HT-29 (cell line): ENCODE data around the gene CREBBP. TPM values are rescaled to one million over a fixed set of nuclear protein-coding genes. Genes with fewer than 3 reads are reported as not detected.

Source experiments
- DNase-seq: peaks from one replicate; pipeline ENCODE4 v3.0.0-alpha.2; 2015; ENCODE audit warnings: low spot score
- total RNA-seq: library from RNA; depleted of rRNA; stranded (reverse); fragments of >200 nt; shearing (Covaris generic); gene quantifications from 2 replicates; pipeline ENCODE4 v1.2.3, GENCODE V29; 2014

The CREBBP gene
- total RNA-seq, 1 experiment from 2014 or later, result 25.8 TPM

DNA sequence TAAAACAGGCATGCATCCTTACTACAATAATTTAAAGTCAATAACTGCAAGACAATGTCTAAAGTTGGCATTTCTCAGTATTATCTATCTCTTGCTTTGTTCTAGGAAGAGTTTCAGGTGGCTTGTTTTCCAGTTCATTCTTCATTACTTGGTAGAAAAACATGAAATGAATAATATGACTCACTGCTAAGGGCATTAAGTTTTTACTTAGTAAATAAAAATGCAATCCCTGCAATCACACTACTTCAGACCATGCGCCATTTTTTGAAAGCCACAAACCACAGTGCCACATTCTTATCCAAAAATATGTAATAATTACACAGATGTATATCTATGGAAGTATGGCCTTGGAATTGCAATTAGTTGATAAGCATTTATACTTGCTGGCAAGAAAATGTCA, 55.4 kb downstream of the CREBBP start:
- DNase-seq, result no peak

DNA sequence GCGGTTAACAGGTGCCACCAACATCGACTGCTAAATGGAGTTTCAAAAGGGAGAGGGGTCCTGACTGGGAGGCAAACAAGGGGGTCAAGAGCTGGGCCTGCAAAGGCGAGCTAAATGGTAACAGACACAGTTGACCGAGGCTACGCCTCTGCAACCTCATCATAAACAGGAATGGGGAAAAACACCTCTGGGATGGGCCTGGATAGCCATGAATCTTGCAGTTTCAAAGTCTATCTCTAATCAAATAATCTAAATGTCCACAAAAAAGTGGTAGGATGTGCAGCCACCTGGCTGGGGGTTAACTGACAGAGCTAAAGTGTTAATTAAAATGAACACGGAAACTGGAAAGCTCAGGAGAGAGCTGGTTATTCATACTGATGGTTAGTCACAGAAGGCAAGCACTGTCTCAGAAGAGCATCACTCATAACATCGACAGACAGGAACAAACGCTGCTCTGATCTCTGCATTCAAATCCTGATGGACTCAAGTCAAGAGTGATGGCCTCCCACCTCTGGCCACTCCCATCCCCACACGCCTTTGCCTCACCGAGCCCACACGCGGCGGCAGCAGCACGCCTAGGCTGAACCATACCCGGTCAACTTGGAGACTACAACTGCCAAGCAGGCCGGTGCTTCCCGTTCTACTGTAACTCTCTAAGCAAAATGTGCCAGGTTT, 56.3 kb downstream of the CREBBP start:
- DNase-seq, result no peak

- DNase-seq, result no peak
Observed at GRCh38 chr16:3823427-3823826, 57.1 kb downstream of the CREBBP start.

- no peak for DNase-seq
Observed at GRCh38 chr16:3822366-3823045, 58.0 kb downstream of the CREBBP start.

GRCh38 chr16:3821184-3821583, 59.3 kb downstream of the CREBBP start:
- no peak for DNase-seq

- peak; percentile 86 for DNase-seq
Observed at GRCh38 chr16:3819746-3820724, 60.5 kb downstream of the CREBBP start.

GRCh38 chr16:3819175-3819527, 61.4 kb downstream of the CREBBP start:
- DNase-seq, result no peak

DNA sequence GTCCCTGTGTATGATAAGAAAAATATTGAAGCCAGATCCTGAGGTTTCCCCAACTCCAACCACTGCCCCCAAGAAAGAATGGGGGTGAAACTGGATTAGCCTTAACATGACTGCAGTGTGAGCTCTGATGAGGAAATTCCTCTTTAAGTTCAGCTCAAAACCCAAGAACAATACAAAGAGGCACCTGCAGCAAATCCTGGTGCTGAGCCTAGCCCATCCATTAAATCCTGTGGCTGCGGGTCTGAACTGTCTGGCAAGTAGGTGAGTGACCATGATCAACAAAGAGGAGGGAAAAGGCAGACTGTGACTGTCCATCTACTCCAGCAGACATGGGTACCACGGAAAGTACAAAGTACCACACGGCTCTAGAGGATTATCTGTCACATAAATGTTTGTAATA, 64.2 kb downstream of the CREBBP start:
- DNase-seq, result no peak

GRCh38 chr16:3814755-3815154, 65.8 kb downstream of the CREBBP start:
- no peak for DNase-seq

DNA sequence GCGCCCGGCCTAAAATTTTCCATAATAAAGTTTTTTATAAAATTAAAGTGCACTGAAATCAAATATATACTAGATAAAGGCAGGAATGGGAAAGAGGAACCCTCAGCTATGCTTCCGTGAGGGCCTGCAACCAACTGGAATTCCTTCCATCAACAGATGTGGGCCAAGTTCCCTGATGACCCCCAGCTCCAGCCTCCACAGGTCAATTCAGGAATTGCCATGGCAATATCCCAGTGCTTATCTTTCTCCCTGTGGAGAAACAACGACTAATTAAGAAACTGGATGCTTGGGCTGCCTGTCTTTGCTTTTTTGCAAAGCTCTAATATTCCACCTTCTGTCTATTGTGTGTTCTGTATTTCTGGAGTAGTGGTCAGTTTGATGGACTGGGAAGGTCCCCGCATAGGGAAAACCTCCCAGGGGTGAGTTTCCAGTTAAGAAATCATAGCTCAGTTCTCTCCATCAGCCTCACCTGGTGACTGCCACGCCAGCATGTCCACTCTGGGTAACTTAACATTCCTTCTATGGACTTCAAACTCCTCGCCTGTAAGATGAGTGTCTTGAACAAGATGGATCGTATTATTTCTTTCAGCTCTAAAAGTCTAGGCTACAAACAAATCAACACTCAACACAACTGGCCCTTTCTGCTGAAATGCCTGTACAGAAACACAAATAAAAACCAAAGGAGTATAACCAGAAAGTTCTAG, 67.9 kb downstream of the CREBBP start:
- no peak for DNase-seq

DNA sequence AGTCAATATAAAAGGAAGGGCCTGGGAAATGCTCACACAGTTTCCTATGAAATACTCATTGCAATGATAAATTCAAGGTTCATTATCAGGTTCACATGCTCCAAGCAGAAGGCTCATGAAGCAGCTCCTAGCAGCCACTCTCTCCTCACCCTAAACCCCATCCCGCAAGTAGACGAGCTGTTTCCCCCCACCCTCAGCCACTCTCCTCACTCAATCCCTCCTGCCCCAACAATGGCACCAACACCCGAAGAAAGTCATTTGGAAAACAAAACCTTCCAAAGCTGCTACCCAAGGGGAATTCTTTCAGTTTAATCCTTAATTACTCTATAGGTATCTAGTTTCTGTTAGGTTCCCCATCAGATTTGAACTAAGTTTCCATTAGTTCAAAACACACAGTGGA, 69.7 kb downstream of the CREBBP start:
- no peak for DNase-seq

- no peak for DNase-seq
Observed at GRCh38 chr16:3810198-3810664, 70.3 kb downstream of the CREBBP start.

DNA sequence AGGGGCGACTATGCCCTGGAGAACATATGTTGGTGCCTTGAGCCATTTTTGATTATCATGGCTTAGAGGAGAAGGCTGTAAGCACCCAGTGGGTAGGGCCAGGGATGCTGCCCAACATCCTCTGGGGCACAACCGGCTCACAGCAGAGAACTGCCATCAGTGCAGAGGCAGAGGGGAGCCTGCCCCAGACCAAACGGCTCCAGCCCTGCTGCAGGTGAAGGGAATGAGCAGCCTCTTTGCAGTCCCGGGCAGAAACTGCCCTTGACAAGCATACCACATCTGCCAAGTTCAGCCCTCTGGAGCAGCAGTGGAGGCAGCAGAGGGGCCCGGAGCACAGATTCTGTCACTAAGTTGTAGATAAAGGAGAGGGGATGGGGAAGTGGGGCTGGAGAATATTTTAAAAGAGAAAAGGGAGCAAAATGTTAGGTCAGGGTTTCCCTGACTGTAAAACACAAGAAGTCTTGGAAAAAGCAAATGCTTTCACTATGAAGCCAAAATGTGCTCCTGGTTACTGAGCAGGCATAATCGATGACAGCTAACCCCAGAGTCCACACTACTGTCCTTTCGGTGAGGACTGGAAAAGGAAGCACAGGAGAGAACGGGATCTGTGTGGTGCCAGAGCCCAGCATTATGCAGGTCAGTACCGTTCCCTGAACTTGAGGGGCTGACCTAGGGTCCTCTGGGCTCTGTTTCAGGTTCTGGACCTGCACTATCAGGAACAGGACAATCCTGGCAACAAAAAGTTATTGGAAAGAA, 72.0 kb downstream of the CREBBP start:
- no peak for DNase-seq

DNA sequence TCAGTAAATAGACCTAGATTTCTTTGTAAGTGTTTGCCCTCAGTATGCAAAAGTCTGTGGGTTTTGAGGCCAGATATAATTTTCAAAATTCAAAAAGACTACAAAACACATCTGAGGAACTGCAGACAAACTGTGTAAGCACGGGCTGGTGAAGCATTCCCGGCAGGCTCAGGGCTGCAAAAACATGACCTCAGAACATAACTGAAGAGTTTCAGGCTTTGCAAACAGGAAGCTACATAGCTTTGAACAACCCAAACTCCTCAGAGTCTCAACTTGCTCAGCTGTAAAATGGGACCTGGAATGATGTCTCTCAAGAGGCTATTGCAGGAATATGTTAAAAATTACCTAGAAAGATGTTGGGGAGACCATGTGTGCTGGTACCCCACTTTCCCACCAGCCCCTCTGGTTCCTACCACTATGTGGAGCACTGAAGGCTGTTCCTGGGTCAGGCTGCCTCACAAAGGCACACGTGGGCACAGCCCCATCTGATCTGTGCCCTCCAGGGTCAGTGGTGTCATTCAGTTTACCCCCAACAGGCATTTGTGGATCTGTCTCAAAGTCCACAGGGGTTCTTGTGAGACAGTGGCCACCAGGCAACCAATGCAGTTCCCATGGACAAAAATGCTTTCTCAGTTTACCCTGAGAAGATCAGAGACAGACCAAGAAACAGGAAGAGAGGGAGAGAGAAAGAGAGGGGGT, 72.9 kb downstream of the CREBBP start:
- DNase-seq, result no peak

DNA sequence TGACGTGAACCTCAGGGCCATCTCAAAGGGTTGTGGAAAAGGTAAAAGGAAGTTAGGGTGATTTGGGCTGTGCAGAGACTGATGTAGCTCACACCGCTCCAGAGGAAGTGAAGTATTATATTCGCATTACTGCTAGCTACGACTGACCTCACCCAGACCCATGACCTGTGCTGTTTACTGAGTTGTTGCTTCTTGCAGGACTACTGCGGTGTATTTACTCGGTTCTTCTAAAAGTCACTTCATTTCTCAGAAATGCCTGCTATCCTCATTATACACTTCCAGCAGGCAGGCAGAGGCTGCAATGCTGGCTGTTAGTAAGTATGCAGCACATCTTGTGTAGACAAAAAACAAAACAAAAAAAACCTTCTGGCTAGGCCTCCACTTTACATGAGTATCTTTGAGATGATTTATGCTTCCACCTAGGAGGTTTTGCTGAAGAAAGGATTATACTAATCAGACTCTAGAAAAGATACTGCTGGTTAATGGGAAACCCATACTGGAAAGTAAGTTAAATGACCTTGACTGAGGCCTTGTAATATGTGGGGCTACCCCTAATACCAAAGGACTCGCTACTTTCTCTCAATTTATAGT, 76.0 kb downstream of the CREBBP start:
- no peak for DNase-seq

DNA sequence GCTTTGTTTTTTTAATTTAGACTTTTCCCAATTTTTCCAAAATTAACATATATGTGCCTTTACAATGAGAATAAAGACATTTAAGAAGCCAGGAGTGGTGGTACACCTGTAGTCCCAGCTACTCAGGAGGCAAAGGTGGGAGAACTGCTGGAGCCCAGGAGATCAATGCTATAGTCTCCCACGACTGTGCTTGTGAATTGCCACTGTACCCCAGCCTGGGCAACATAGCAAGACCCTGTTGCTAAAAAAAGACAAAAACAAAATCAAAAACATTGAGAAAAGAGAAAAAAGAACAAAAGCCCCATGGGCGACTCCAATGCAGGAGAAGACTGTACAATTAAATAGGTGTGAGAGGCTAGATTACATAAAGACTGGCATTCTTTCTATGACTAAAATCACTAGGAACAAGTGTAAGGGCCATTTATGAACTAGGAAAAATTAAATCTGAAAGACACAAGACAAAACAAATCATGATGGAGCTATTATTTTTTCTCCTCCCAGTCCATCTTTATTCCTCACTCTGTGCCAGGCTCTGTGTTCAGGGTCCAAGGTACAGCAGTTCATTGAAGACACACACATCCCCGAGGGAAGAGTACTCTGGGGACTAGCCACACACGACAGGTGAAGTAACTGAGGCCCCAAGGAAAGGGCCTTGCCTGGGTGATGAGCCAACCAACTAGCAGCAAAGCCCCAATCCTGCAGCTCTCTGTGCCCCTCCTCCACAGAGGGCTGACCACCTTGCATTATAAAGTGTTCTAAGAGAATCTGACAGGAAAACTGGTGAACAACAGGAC, 79.8 kb downstream of the CREBBP start:
- no peak for DNase-seq

DNA sequence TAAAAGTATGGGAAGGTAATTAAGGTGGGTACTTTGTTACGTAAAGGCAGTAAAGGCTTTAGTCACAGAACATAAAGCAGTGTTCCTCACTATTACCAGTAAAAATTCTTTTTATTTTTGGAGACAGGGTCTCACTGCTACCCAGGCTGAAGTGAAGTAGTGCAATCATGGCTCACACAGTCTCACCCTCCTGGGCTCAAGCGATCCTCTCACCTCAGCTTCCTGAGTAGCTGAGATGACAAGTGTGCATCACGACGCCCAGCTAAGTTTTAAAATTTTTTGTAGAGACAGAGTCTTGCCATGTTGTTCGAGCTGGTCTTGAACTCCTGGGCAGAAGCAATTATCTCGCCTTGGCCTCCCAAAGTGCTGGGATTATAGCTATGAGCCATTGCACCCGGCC, 80.5 kb downstream of the CREBBP start:
- DNase-seq, result no peak

GRCh38 chr16:3799354-3799753, 81.2 kb downstream of the CREBBP start:
- no peak for DNase-seq

DNA sequence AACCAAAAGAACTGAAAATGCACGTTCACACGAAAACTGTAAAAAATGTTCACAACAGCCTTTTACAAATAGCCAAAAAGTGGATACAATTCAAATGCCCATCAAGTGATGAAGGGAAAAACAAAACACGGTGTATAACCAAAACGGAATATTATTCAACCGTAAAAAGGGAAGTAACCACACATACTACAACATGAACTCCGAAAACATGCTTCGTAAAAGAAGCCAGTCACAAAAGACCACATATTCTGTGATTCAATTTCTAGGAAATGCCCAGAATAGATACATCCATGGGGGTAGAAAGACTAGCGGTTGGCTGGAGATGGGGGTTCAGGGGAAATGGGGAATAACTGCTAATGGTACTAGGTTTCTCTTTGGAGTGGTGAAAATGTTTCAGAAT, 81.7 kb downstream of the CREBBP start:
- no peak for DNase-seq
